ENCODE results near the gene WDR19.

Gene WDR19

DNA sequence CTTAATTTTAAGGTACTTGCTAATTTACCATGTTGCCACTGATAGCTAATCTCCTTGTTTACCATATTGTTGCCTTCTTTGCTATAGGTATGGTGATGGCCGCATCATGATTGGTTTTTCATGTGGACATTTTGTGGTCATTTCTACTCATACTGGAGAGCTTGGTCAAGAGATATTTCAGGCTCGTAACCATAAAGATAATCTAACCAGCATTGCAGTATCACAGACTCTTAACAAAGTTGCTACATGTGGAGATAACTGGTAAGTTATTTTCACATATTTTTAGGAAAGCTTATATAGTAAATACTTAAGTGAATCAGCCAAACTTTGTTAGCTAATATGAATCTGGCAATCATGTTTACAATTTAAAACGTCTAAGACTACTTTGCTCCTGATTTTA lies 23.1 kb downstream of the WDR19 start:
- TF ChIP-seq, protein P1, sequence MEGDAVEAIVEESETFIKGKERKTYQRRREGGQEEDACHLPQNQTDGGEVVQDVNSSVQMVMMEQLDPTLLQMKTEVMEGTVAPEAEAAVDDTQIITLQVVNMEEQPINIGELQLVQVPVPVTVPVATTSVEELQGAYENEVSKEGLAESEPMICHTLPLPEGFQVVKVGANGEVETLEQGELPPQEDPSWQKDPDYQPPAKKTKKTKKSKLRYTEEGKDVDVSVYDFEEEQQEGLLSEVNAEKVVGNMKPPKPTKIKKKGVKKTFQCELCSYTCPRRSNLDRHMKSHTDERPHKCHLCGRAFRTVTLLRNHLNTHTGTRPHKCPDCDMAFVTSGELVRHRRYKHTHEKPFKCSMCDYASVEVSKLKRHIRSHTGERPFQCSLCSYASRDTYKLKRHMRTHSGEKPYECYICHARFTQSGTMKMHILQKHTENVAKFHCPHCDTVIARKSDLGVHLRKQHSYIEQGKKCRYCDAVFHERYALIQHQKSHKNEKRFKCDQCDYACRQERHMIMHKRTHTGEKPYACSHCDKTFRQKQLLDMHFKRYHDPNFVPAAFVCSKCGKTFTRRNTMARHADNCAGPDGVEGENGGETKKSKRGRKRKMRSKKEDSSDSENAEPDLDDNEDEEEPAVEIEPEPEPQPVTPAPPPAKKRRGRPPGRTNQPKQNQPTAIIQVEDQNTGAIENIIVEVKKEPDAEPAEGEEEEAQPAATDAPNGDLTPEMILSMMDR (IDR thresholded peaks at IDR 0.05; ENCODE audit: low read depth, low read length, missing control alignments) = no peak
- DNase-seq = no peak
- H3K4me3 ChIP-seq (ENCODE audit: low read depth, low read length) = no peak overlapping the region
- no peak overlapping the region for H3K27ac ChIP-seq
- in situ Hi-C loops (cut with HindIII; ENCODE audit: low pct_ligation_motif_present, low sequenced_read_pairs) = no loop called here
- peaks cover 6% of the 10 kb centered on the region for H3K36me3 ChIP-seq (replicated peaks)
- no peaks in the 10 kb centered on the region for H3K27me3 ChIP-seq (replicated peaks)

DNA sequence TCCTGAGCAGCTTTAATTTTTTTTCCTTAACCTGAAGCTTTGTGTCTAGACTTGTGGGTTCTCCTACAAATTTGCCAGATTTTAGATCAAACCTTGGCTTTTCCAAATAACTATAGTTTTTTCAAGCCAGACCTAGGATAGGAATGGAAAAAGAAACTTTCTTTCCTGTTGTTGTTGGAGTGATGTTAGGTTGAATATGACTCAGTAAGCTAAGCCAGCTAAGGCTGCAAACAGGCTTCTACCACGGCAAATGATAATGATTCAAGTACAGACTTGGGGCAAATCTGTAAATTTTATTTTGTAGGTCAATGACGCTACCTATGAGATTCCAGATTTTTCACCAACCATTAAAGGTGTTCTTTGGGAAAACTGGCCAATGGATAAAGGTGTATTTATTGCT lies 45.6 kb downstream of the WDR19 start:
- TF ChIP-seq, protein P1 (IDR thresholded peaks at IDR 0.05; ENCODE audit: low read depth, low read length, missing control alignments) = no peak
- Histone ChIP-seq H3K4me3 (ENCODE audit: low read depth, low read length) (no peak overlapping the region), H3K27ac (no peak overlapping the region), H3K36me3 (replicated peaks) (no peaks in the 10 kb centered on the region), H3K27me3 (replicated peaks) (no peaks in the 10 kb centered on the region)
- in situ Hi-C loops (cut with HindIII; ENCODE audit: low pct_ligation_motif_present, low sequenced_read_pairs) = no loop called here
- DNase-seq = peak; percentile 16

DNA sequence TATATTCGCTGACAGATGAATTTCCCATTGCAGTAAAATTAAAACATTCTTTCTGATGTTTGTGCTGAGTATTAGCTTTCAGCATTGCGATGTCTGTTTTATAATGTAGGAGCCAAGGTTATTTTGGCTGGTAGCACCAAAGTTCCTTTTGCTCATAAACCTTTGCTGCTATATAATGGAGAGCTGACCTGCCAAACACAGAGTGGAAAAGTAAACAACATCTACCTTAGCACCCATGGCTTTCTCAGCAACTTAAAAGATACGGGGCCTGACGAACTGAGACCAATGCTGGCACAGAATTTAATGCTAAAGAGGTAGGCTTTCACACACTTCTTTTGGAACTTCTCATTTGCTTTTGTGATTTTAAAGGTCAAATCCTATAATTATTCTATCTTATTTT lies 46.0 kb downstream of the WDR19 start:
- no peak for DNase-seq
- in situ Hi-C loops (cut with HindIII; ENCODE audit: low pct_ligation_motif_present, low sequenced_read_pairs) = no loop called here
- H3K4me3 ChIP-seq (ENCODE audit: low read depth, low read length) = no peak overlapping the region
- no peaks in the 10 kb centered on the region for H3K36me3 ChIP-seq (replicated peaks)
- no peak overlapping the region for H3K27ac ChIP-seq
- no peaks in the 10 kb centered on the region for H3K27me3 ChIP-seq (replicated peaks)
- TF ChIP-seq, protein P1 (IDR thresholded peaks at IDR 0.05; ENCODE audit: low read depth, low read length, missing control alignments) = no peak

DNA sequence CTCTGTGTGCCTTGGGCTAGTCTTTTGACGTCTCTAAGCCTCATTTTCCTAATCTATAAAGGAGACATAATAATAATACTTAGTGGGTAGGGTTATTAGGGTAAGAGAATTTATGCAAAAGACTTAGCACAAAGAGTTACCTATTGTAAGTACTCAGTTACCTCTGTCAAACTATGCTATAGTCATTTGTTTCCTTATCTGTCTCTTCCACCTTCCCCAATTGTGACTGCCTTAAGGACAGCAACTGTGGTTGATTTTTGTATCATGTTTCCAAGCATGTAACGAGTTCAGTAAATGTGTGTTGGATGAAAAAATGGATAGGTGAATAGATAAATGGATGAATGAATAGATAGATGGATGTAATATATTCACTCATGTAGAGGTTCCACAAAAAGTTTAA lies 48.1 kb downstream of the WDR19 start:
- Histone ChIP-seq H3K36me3 (replicated peaks) (no peaks in the 10 kb centered on the region), H3K4me3 (ENCODE audit: low read depth, low read length) (no peak overlapping the region)
- TF ChIP-seq, protein P1 (IDR thresholded peaks at IDR 0.05; ENCODE audit: low read depth, low read length, missing control alignments) = no peak

DNA sequence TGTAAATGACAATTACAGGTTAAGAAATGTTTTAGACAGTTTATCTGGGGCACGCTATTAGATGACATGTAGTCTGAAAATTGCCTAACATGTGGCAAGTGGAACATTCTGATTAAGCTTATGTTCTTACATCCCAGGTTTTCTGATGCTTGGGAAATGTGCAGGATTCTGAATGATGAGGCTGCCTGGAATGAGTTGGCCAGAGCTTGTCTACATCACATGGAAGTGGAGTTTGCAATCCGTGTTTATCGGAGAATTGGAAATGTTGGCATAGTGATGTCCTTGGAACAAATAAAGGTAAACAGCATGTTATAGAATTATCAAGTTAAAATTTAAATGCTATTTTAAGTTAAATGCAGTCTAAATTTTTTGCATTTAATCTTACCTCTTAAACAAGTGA lies 49.3 kb downstream of the WDR19 start:
- Histone ChIP-seq H3K36me3 (replicated peaks) (no peaks in the 10 kb centered on the region), H3K27me3 (replicated peaks) (no peaks in the 10 kb centered on the region), H3K4me3 (ENCODE audit: low read depth, low read length) (no peak overlapping the region), H3K27ac (no peak overlapping the region)
- TF ChIP-seq, protein P1 (IDR thresholded peaks at IDR 0.05; ENCODE audit: low read depth, low read length, missing control alignments) = no peak
- in situ Hi-C loops (cut with HindIII; ENCODE audit: low pct_ligation_motif_present, low sequenced_read_pairs) = no loop called here
- DNase-seq = no peak

More for the DNA sequence above, 48.1 kb downstream of the WDR19 start:
- DNase-seq = no peak
- Histone ChIP-seq H3K27ac (no peak overlapping the region), H3K27me3 (replicated peaks) (no peaks in the 10 kb centered on the region)
- in situ Hi-C loops (cut with HindIII; ENCODE audit: low pct_ligation_motif_present, low sequenced_read_pairs) = no loop called here

DNA sequence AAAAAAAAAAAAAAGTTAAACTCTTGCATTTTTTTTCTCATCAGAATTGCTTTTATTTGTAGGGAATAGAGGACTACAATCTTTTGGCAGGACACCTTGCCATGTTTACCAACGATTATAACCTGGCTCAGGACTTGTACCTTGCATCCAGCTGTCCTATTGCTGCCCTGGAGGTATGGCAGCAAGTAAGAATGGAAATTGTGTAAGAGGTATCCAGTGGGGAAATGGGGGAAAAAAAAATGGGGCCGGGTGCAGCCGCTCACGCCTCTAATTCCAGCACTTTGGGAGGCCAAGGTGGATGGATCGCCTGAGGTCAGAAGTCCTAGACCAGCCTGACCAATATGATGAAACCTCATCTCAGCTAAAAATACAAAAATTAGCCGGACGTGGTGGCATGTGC lies 49.8 kb downstream of the WDR19 start:
- H3K4me3 ChIP-seq (ENCODE audit: low read depth, low read length) = no peak overlapping the region
- H3K27ac ChIP-seq = no peak overlapping the region
- no peaks in the 10 kb centered on the region for H3K27me3 ChIP-seq (replicated peaks)
- H3K36me3 ChIP-seq (replicated peaks) = no peaks in the 10 kb centered on the region
- TF ChIP-seq, protein P1 (IDR thresholded peaks at IDR 0.05; ENCODE audit: low read depth, low read length, missing control alignments) = no peak
- DNase-seq = no peak
- in situ Hi-C loops (cut with HindIII; ENCODE audit: low pct_ligation_motif_present, low sequenced_read_pairs) = no loop called here

All from brain microvascular endothelial cell (primary cell).